SK-N-SH (cell line): ENCODE results near the gene LAX1. TPM values are rescaled to one million over a fixed set of nuclear protein-coding genes. Genes with fewer than 3 reads are reported as not detected.
A peak's percentile ranks its signal among the peaks of the same experiment; 100 is the strongest.

Source experiments
- CTCF ChIA-PET: fragments of 300-600, 350-600 bp; formaldehyde crosslinking; extraction: SDS; loops from one replicate; lab custom pipeline; 2021; lab: Yijun Ruan, JAX
- POLR2A ChIA-PET: fragments of 350-600 bp; sonication (Branson Sonifier 250); formaldehyde crosslinking; extraction: SDS; loops from one replicate; lab custom pipeline; 2020; ENCODE audit warnings: antibody characterized with exemption, inconsistent platforms; lab: Yijun Ruan, JAX
- DNase-seq: peaks from one replicate; pipeline ENCODE4 v3.0.0; 2012
- H2AFZ ChIP-seq: fragments of 200-600 bp; sonication (generic); 2 replicates; pipeline ENCODE4 v1.8.1; 2016; ENCODE audit warnings: antibody characterized with exemption, mild to moderate bottlenecking, low read depth
- H3F3A ChIP-seq: fragments of 200-600 bp; sonication (generic); replicated peaks from 2 replicates; pipeline ENCODE3; 2016; ENCODE audit warnings: antibody characterized with exemption, mild to moderate bottlenecking; ENCODE audit not compliant: insufficient read depth
- H3K27ac ChIP-seq, 2 experiments: fragments of 200-500 bp in 1 of 2; fragments of 200-600 bp in 1 of 2; sonication (Bioruptor generic) in 1 of 2; sonication (generic), shearing (Covaris generic) in 1 of 2; 2 replicates each; pipeline versions ENCODE4 v1.5.1 to v1.6.1; 2014 to 2016; ENCODE audit warnings: low read depth in 2 of 2, inconsistent platforms in 1 of 2, low read length in 1 of 2, mild to moderate bottlenecking in 1 of 2, mixed read lengths in 1 of 2
- H3K27me3 ChIP-seq: fragments of 200-600 bp; sonication (generic), shearing (Covaris generic); 2 replicates; pipeline ENCODE4 v1.6.1; 2016; ENCODE audit warnings: mixed run types; ENCODE audit not compliant: insufficient read depth
- H3K36me3 ChIP-seq, 2 experiments: fragments of 200-500 bp in 1 of 2; fragments of 200-600 bp in 1 of 2; sonication (Bioruptor generic) in 1 of 2; sonication (generic) in 1 of 2; replicated peaks in 1 of 2; 2 replicates each; pipeline versions ENCODE3 to v1.5.1; 2014 to 2016; ENCODE audit warnings: low read length in 1 of 2, mild to moderate bottlenecking in 1 of 2; ENCODE audit not compliant: insufficient read depth in 2 of 2, control insufficient read depth in 1 of 2
- H3K4me1 ChIP-seq, 2 experiments: fragments of 200-500 bp in 1 of 2; fragments of 200-600 bp in 1 of 2; sonication (Bioruptor generic) in 1 of 2; sonication (generic), shearing (Covaris generic) in 1 of 2; 2 replicates each; pipeline versions ENCODE4 v1.5.1 to v1.6.1; 2014 to 2016; ENCODE audit warnings: low read depth in 1 of 2, low read length in 1 of 2, mixed run types in 1 of 2; ENCODE audit not compliant: insufficient read depth in 2 of 2, control insufficient read depth in 1 of 2
- H3K4me2 ChIP-seq: fragments of 200-600 bp; sonication (generic), shearing (Covaris generic); 2 replicates; pipeline ENCODE4 v1.6.1; 2017; ENCODE audit warnings: mixed run types
- H3K4me3 ChIP-seq, 2 experiments: fragments of 200-500 bp in 1 of 2; fragments of 200-600 bp in 1 of 2; sonication (Bioruptor generic) in 1 of 2; sonication (generic), shearing (Covaris generic) in 1 of 2; 2 replicates each; pipeline versions ENCODE4 v1.5.1 to v1.8.1; 2014 to 2016; ENCODE audit warnings: low read depth in 2 of 2, inconsistent platforms in 1 of 2, low read length in 1 of 2, mild to moderate bottlenecking in 1 of 2, mixed read lengths in 1 of 2, moderate library complexity in 1 of 2
- H3K79me2 ChIP-seq: fragments of 200-600 bp; sonication (generic); 2 replicates; pipeline ENCODE4 v1.8.1; 2017; ENCODE audit warnings: mild to moderate bottlenecking; ENCODE audit not compliant: insufficient read depth
- H3K9ac ChIP-seq: fragments of 200-600 bp; sonication (generic); 2 replicates; pipeline ENCODE4 v1.6.1; 2017; ENCODE audit warnings: mixed run types
- H3K9me2 ChIP-seq: fragments of 200-600 bp; sonication (generic); 2 replicates; pipeline ENCODE4 v1.6.1; 2017; ENCODE audit warnings: mixed run types
- H3K9me3 ChIP-seq: fragments of 200-600 bp; sonication (generic); 2 replicates; pipeline ENCODE4 v1.6.1; 2017; ENCODE audit warnings: mixed run types, mild to moderate bottlenecking, moderate library complexity
- H4K20me1 ChIP-seq: fragments of 200-600 bp; sonication (generic); 2 replicates; pipeline ENCODE4 v1.6.1; 2017; ENCODE audit warnings: mild to moderate bottlenecking, mixed run types; ENCODE audit not compliant: insufficient read depth
- ELF1 ChIP-seq: IDR thresholded peaks from 2 replicates; pipeline ENCODE4 v1.4.0; 2012
- EP300 ChIP-seq, 2 experiments: IDR thresholded peaks; 2 replicates each; pipeline versions ENCODE4 v1.4.0 to v1.6.1; 2012; ENCODE audit warnings: borderline replicate concordance in 1 of 2, low read depth in 1 of 2, low read length in 1 of 2
- FOSL2 ChIP-seq: IDR thresholded peaks from 2 replicates; pipeline ENCODE4 v1.4.0; 2012; ENCODE audit warnings: low read depth, mild to moderate bottlenecking, moderate library complexity, borderline replicate concordance
- GABPA ChIP-seq: IDR thresholded peaks from 2 replicates; pipeline ENCODE4 v1.4.0; 2012; ENCODE audit warnings: low read depth, mild to moderate bottlenecking
- GATA2 ChIP-seq: sonication (generic); formaldehyde crosslinking; IDR thresholded peaks from 2 replicates; pipeline ENCODE4 v1.5.0; 2020; ENCODE audit warnings: mild to moderate bottlenecking, missing genetic modification reagents
- MEF2A ChIP-seq: IDR thresholded peaks from 2 replicates; pipeline ENCODE4 v1.4.0; 2012; ENCODE audit warnings: low read depth, borderline replicate concordance
- POLR2AphosphoS5 ChIP-seq: IDR thresholded peaks from 2 replicates; pipeline ENCODE4 v1.6.1; 2012; ENCODE audit warnings: low read depth, low read length
- REST ChIP-seq: IDR thresholded peaks from 2 replicates; pipeline ENCODE4 v1.6.1; 2012; ENCODE audit warnings: mild to moderate bottlenecking, low read depth, low read length, moderate library complexity
- RXRA ChIP-seq: IDR thresholded peaks from 2 replicates; pipeline ENCODE4 v1.4.0; 2012; ENCODE audit warnings: low read depth, mild to moderate bottlenecking, borderline replicate concordance
- SIN3A ChIP-seq: IDR thresholded peaks from 2 replicates; pipeline ENCODE4 v1.6.1; 2012; ENCODE audit warnings: low read depth, mild to moderate bottlenecking, low read length, moderate library complexity, borderline replicate concordance
- TAF1 ChIP-seq: IDR thresholded peaks from 2 replicates; pipeline ENCODE4 v1.6.1; 2012; ENCODE audit warnings: low read depth, mild to moderate bottlenecking, low read length, moderate library complexity, borderline replicate concordance
- TEAD4 ChIP-seq: IDR thresholded peaks from 2 replicates; pipeline ENCODE4 v1.4.0; 2012; ENCODE audit warnings: mild to moderate bottlenecking, borderline replicate concordance; ENCODE audit not compliant: insufficient read depth
- WGBS: methylation state at CpG from one replicate; pipeline ENCODE4 v1.1.6; 2017; ENCODE audit warnings: low lambda C conversion rate; 5-methylcytosine and 5-hydroxymethylcytosine counted together
- polyA plus RNA-seq, 3 experiments: library from polyadenylated mRNA; depleted of rRNA; stranded (reverse); fragments of >200 nt; gene quantifications; 2 replicates each; pipeline ENCODE4 v1.2.3, GENCODE V29; 2012

LAX1 gene
- polyA plus RNA-seq, 1 of the 3 experiments (the other 2 are of a cell fraction), result 0.03 TPM

DNA sequence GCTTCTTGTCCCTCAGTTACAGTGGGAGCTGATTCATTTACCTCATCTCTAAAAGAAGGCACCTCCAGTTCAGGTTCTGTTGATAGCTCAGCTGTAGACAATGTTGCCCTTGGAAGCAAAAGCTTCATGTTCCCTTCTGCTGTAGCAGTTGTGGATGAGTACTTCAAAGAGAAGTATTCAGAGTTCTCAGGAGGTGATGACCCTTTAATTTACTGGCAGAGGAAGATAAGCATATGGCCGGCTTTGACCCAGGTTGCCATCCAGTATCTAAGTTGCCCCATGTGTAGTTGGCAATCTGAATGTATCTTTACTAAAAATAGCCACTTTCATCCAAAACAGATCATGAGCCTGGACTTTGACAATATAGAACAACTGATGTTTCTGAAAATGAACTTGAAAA, 35.0 kb downstream of the LAX1 start:
- TF ChIP-seq GABPA (no peak), REST (no peak), MEF2A (no peak), SIN3A (no peak), POLR2AphosphoS5 (no peak), GATA2 (CRISPR knock-in tag) (no peak), TAF1 (no peak), TEAD4 (no peak), EP300 (IDR thresholded peaks at IDR 0.05; ENCODE audit: borderline replicate concordance in 1 of 2, low read depth in 1 of 2, low read length in 1 of 2) (no peak)
- TF ChIP-seq, all 33 proteins: peak for 0
- no peaks in the 10 kb centered on the region for H3K9me3 ChIP-seq
- H3F3A ChIP-seq, result peaks cover 7% of the 10 kb centered on the region
- 82% methylated on average over 1 of the region's 1 CpG for WGBS
- H3K4me2 ChIP-seq, result 0 out of 2 replicates have a peak overlapping the region, but pooled peaks have one; percentile 17
- peaks cover 91% of the 10 kb centered on the region for H3K79me2 ChIP-seq
- H3K27ac ChIP-seq, result no peak overlapping the region; a peak in 1 of 4 replicates
- DNase-seq, result no peak
- no peaks in the 10 kb centered on the region for H3K27me3 ChIP-seq
- peaks cover 27 to 33% of the 10 kb centered on the region in 2 experiments; a peak in 3 of 4 replicates for H3K4me1 ChIP-seq
- ChIA-PET POLR2A (no interaction called here), CTCF (interaction anchor here (1.3 kb wide), 1 partner anchor 98 kb away, joined by 5 read pairs; no protein-coding TSS in a partner anchor)
- no peaks in the 10 kb centered on the region for H3K9me2 ChIP-seq
- no peak overlapping the region for H3K9ac ChIP-seq
- H4K20me1 ChIP-seq, result peaks cover 87% of the 10 kb centered on the region
- peaks cover 45 to 68% of the 10 kb centered on the region in 2 experiments for H3K36me3 ChIP-seq
- H3K4me3 ChIP-seq, result no peak overlapping the region
- H2AFZ ChIP-seq, result no peak overlapping the region

DNA sequence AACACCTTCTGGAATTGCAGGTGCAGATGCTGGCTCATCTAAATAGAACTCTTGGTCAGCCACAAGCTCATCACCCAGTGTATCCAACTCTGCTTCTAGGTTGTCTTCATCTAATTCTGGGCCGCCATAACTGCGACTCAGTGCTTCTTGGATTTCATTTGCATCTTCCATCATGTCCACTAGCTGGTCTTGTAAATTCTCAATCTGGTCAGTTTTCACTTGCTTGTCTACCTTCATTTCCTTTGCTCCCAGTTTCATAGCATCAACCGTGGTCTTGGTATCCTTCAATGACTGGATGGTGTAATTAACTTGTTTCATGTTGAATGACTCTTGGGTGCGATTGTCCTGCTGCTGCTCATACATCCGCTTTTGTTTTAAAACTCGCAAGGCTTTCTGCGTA, 40.7 kb downstream of the LAX1 start:
- H3K9me2 ChIP-seq, result no peaks in the 10 kb centered on the region
- ChIA-PET CTCF (no interaction called here), POLR2A (no interaction called here)
- TF ChIP-seq GABPA, result no peak
- TF ChIP-seq ELF1, result no peak
- TF ChIP-seq RXRA, result no peak
- TF ChIP-seq REST, result no peak
- TF ChIP-seq FOSL2, result no peak
- no peak overlapping the region for H3K4me2 ChIP-seq
- no peak overlapping the region for H3K4me3 ChIP-seq
- H3K4me1 ChIP-seq, result peaks cover 0 to 16% of the 10 kb centered on the region in 2 experiments; a peak in 3 of 4 replicates
- no peak overlapping the region for H3K9ac ChIP-seq
- H3K9me3 ChIP-seq, result no peaks in the 10 kb centered on the region
- WGBS, result 92% methylated on average over 7 of the region's 7 CpGs
- H4K20me1 ChIP-seq, result peaks cover 99% of the 10 kb centered on the region
- H3F3A ChIP-seq, result peaks cover 31% of the 10 kb centered on the region
- peaks cover 21 to 74% of the 10 kb centered on the region in 2 experiments for H3K36me3 ChIP-seq
- H3K27ac ChIP-seq, result no peak overlapping the region
- H3K79me2 ChIP-seq, result peaks cover 100% of the 10 kb centered on the region
- H3K27me3 ChIP-seq, result no peaks in the 10 kb centered on the region
- no peak overlapping the region for H2AFZ ChIP-seq
- DNase-seq, result no peak
